ENCODE data around the gene AASDH.

The AASDH gene

GRCh38 chr4:56310401-56311125, 76.7 kb downstream of the AASDH start:
- no peak for TF ChIP-seq CTCF (IDR thresholded peaks at IDR 0.05; ENCODE audit: low read depth, low read length)
- no peak overlapping the region for H3K4me3 ChIP-seq (ENCODE audit: low read depth, low read length)

GRCh38 chr4:56308384-56308783, 78.9 kb downstream of the AASDH start:
- H3K4me3 ChIP-seq (ENCODE audit: low read depth, low read length), result no peak overlapping the region
- TF ChIP-seq CTCF (IDR thresholded peaks at IDR 0.05; ENCODE audit: low read depth, low read length), result no peak

DNA sequence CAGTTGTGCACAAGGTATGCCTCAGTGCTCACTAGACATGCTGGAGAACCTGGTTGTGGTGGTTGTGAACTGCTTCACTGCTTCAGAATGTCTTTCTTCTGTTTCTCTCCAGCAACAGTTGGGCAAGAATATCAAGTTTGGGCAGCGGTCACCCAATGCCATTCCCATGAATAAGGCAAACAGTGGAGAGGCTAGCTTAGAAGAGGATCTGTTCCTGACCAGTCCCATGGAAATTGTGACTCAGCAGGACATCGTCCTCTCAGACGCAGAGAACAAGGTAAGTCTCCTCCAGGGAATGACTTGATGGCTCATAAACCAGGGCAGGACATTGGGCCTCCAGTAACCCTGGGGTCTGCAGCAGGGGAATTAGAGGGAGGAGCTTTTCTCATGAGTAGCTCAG, 79.9 kb downstream of the AASDH start:
- no peak for TF ChIP-seq CTCF (IDR thresholded peaks at IDR 0.05; ENCODE audit: low read depth, low read length)
- no peak overlapping the region for H3K4me3 ChIP-seq (ENCODE audit: low read depth, low read length)

- TF ChIP-seq CTCF (IDR thresholded peaks at IDR 0.05; ENCODE audit: low read depth, low read length), result no peak
- H3K4me3 ChIP-seq (ENCODE audit: low read depth, low read length), result no peak overlapping the region
These were observed 81.9 kb downstream of the AASDH start for GRCh38 chr4:56305390-56305789.

GRCh38 chr4:56303921-56304320, 83.4 kb downstream of the AASDH start:
- no peak for TF ChIP-seq CTCF (IDR thresholded peaks at IDR 0.05; ENCODE audit: low read depth, low read length)
- H3K4me3 ChIP-seq (ENCODE audit: low read depth, low read length), result no peak overlapping the region

- TF ChIP-seq CTCF (IDR thresholded peaks at IDR 0.05; ENCODE audit: low read depth, low read length), result no peak
- no peak overlapping the region for H3K4me3 ChIP-seq (ENCODE audit: low read depth, low read length)
These were observed 84.5 kb downstream of the AASDH start for GRCh38 chr4:56302760-56303159.

DNA sequence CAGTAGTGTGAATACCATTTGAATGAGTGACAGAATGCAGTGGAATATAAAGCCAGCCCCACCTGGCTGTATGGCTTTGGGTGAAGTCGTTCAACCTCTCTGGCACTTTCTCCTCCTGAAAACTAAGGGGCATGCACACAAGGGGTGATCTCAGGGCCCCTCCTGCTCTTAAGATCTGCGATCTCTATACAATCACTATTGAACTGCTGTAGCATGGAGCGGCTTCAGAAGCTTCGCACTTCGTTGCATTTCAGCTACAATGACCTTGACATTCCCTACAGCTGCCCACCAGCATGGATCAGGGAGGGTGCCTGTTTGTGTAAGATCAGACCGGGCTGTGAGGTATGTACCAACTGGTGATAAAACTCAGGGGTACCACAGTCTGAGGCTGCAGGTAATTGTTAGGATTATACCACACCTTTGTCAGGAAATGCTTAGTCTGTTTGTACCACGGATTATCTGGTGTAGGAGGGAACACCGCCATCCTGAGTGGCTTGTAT, 85.2 kb downstream of the AASDH start:
- H3K4me3 ChIP-seq (ENCODE audit: low read depth, low read length), result no peak overlapping the region
- no peak for TF ChIP-seq CTCF (IDR thresholded peaks at IDR 0.05; ENCODE audit: low read depth, low read length)

Measured in WI38 (cell line).